Muscle of leg (tissue), 11 donors: ENCODE measurements around the gene USP32. TPM values are rescaled to one million over a fixed set of nuclear protein-coding genes. Genes with fewer than 3 reads are reported as not detected.

Experiments
- DNase-seq: peaks from one replicate; pipeline ENCODE4 v3.0.0; 2013
- H3K27ac ChIP-seq: one replicate; pipeline ENCODE4 v1.5.1; 2013; ENCODE audit warnings: mild to moderate bottlenecking, low read length, control low read depth
- H3K27me3 ChIP-seq: one replicate; pipeline ENCODE4 v1.6.1; 2013; ENCODE audit warnings: low read length; ENCODE audit not compliant: control insufficient read depth, insufficient read depth
- H3K36me3 ChIP-seq: one replicate; pipeline ENCODE4 v1.6.1; 2013; ENCODE audit warnings: low read length; ENCODE audit not compliant: control insufficient read depth, insufficient read depth
- H3K4me1 ChIP-seq: one replicate; pipeline ENCODE4 v1.6.1; 2013; ENCODE audit warnings: low read length; ENCODE audit not compliant: control insufficient read depth, insufficient read depth
- H3K4me3 ChIP-seq: one replicate; pipeline ENCODE4 v1.5.1; 2013; ENCODE audit warnings: low read length, control low read depth
- H3K9me3 ChIP-seq: replicated peaks from 2 replicates; pipeline ENCODE4 v1.6.1; 2013; ENCODE audit warnings: low read depth, low read length; ENCODE audit not compliant: control insufficient read depth
- WGBS: methylation state at CpG from one replicate; pipeline ENCODE4 v1.1.5; 2013; ENCODE audit warnings: missing lambda C conversion rate; ENCODE audit not compliant: insufficient coverage; 5-methylcytosine and 5-hydroxymethylcytosine counted together
- polyA plus RNA-seq, 8 donors: library from polyadenylated mRNA; unstranded; fragments of 120-200 nt; gene quantifications; one replicate each; pipeline versions ENCODE4 v1.2.1 to v1.2.3, GENCODE V29; 2013; ENCODE audit warnings: inconsistent platforms in 1 of 8, low replicate concordance in 1 of 8; ENCODE audit not compliant: insufficient read length in 8 of 8, insufficient read depth in 1 of 8
- total RNA-seq: library from RNA; stranded (reverse); fragments of 120-200 nt; gene quantifications from one replicate; pipeline ENCODE4 v1.2.4, GENCODE V29; 2013

Gene USP32
- total and polyA plus RNA-seq, 9 donors = 16.7 to 26.9 (median 23.2) TPM

- H3K27ac ChIP-seq = no peak overlapping the region
- H3K9me3 ChIP-seq = no peaks in the 10 kb centered on the region
These were observed 88.4 kb downstream of the USP32 start for GRCh38 chr17:60303406-60304099.

GRCh38 chr17:60301649-60302048, 90.3 kb downstream of the USP32 start:
- H3K27ac ChIP-seq = no peak overlapping the region
- WGBS = no CpG with 5 or more reads among the region's 1 CpG
- H3K27me3 ChIP-seq = no peaks in the 10 kb centered on the region
- no peaks in the 10 kb centered on the region for H3K4me1 ChIP-seq
- H3K36me3 ChIP-seq = no peaks in the 10 kb centered on the region
- H3K9me3 ChIP-seq = no peaks in the 10 kb centered on the region
- H3K4me3 ChIP-seq = no peak overlapping the region
- no peak for DNase-seq

More at GRCh38 chr17:60303406-60304099, 88.4 kb downstream of the USP32 start:
- no peaks in the 10 kb centered on the region for H3K36me3 ChIP-seq
- H3K4me1 ChIP-seq = no peaks in the 10 kb centered on the region
- H3K4me3 ChIP-seq = no peak overlapping the region
- H3K27me3 ChIP-seq = no peaks in the 10 kb centered on the region
- no CpG with 5 or more reads among the region's 3 CpGs for WGBS
- DNase-seq = no peak

DNA sequence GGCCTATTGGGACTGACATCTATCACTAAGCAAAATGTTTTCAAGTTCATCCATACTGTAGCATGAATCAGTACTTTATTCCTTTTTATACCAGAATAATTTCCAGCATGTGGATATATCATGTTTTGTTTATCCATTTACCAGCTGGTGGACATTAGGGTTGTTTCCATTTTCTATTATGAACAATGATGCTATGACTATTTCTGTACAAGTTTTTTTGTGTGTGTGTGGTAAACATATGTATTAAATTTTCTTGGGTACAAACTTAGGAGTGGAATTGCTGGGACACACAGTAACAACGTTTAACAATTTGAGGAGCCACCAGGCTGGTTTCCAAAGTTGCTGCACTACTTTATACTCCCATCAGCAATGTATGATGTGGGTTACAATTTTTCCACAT, 91.0 kb downstream of the USP32 start:
- H3K4me3 ChIP-seq = no peak overlapping the region
- DNase-seq = no peak
- H3K4me1 ChIP-seq = no peaks in the 10 kb centered on the region
- no peaks in the 10 kb centered on the region for H3K36me3 ChIP-seq
- H3K9me3 ChIP-seq = no peaks in the 10 kb centered on the region
- no CpG with 5 or more reads among the region's 1 CpG for WGBS
- H3K27me3 ChIP-seq = no peaks in the 10 kb centered on the region
- H3K27ac ChIP-seq = no peak overlapping the region

DNA sequence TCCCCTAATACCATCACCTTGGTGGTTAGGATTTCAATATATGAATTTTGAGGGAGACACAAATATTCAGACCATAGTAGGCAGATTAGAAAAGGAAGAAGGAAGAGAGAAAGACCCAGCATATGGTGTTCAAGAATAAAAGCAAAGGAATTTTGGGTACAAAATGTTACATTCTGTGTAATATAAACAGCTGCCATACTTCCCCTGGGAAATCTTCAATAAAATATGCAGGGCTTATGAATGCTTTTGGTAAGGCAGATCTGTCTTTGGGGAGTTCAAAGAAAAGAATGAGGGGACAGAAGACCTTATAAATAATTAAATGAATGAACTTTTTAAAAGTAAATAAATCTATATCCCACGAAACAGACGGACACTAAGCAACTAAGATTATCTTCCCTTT, 91.9 kb downstream of the USP32 start:
- no CpG with 5 or more reads among the region's 2 CpGs for WGBS
- Histone ChIP-seq H3K27ac (no peak overlapping the region), H3K27me3 (no peaks in the 10 kb centered on the region), H3K36me3 (no peaks in the 10 kb centered on the region), H3K4me3 (no peak overlapping the region), H3K4me1 (no peaks in the 10 kb centered on the region), H3K9me3 (no peaks in the 10 kb centered on the region)
- no peak for DNase-seq

GRCh38 chr17:60297760-60298401, 94.1 kb downstream of the USP32 start:
- no peak overlapping the region for H3K4me3 ChIP-seq
- H3K9me3 ChIP-seq = no peaks in the 10 kb centered on the region
- H3K36me3 ChIP-seq = no peaks in the 10 kb centered on the region
- no peaks in the 10 kb centered on the region for H3K4me1 ChIP-seq
- WGBS = no CpG with 5 or more reads among the region's 4 CpGs
- no peak for DNase-seq
- H3K27me3 ChIP-seq = no peaks in the 10 kb centered on the region
- H3K27ac ChIP-seq = no peak overlapping the region

DNA sequence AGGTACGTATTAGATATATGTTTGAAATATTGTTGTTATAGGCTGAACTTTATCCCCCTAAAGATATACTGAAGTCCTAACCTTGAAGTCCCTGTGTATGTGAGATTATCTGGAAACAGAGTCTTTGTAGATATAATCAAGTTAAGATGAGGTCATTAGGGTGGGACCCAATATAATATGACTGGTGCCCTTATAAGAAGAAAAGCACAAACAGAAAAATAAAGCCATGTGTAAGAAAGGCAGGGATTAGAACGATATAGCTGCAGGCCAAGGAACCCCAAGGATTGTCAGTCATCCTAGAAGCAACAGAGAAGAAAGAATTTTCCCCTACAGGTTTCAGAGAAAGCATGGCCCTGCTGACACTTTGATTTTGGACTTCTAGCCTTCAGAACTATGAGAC, 95.8 kb downstream of the USP32 start:
- WGBS = no CpG with 5 or more reads among the region's 2 CpGs
- Histone ChIP-seq H3K4me1 (no peaks in the 10 kb centered on the region), H3K27ac (no peak overlapping the region), H3K9me3 (no peaks in the 10 kb centered on the region), H3K27me3 (no peaks in the 10 kb centered on the region), H3K4me3 (no peak overlapping the region), H3K36me3 (no peaks in the 10 kb centered on the region)
- no peak for DNase-seq

- Histone ChIP-seq H3K27me3 (no peaks in the 10 kb centered on the region), H3K4me3 (no peak overlapping the region), H3K4me1 (no peaks in the 10 kb centered on the region), H3K27ac (no peak overlapping the region), H3K36me3 (no peaks in the 10 kb centered on the region), H3K9me3 (no peaks in the 10 kb centered on the region)
- DNase-seq = no peak
- 93% methylated on average over 2 of the region's 3 CpGs for whole genome bisulfite sequencing
These were observed 98.2 kb downstream of the USP32 start for GRCh38 chr17:60293580-60294335.

- DNase-seq = no peak
- Histone ChIP-seq H3K4me1 (no peaks in the 10 kb centered on the region), H3K27me3 (no peaks in the 10 kb centered on the region), H3K9me3 (no peaks in the 10 kb centered on the region), H3K4me3 (no peak overlapping the region), H3K27ac (no peak overlapping the region), H3K36me3 (peaks cover 4% of the 10 kb centered on the region)
- 80% methylated on average over 1 of the region's 1 CpG for WGBS
These were observed 99.2 kb downstream of the USP32 start for GRCh38 chr17:60292697-60293096.

- peaks cover 11% of the 10 kb centered on the region for H3K36me3 ChIP-seq
- DNase-seq = no peak
- no peaks in the 10 kb centered on the region for H3K4me1 ChIP-seq
- H3K27me3 ChIP-seq = no peaks in the 10 kb centered on the region
- H3K27ac ChIP-seq = no peak overlapping the region
- 40% methylated on average over 1 of the region's 1 CpG for WGBS
- H3K4me3 ChIP-seq = no peak overlapping the region
- H3K9me3 ChIP-seq = no peaks in the 10 kb centered on the region
These were observed 107.2 kb downstream of the USP32 start for GRCh38 chr17:60284709-60285108.

- no peak overlapping the region for H3K4me3 ChIP-seq
- no peak for DNase-seq
- H3K27ac ChIP-seq = no peak overlapping the region
- no peaks in the 10 kb centered on the region for H3K4me1 ChIP-seq
- WGBS = 100% methylated on average over 1 of the region's 3 CpGs
- no peaks in the 10 kb centered on the region for H3K27me3 ChIP-seq
- H3K9me3 ChIP-seq = no peaks in the 10 kb centered on the region
- H3K36me3 ChIP-seq = peaks cover 11% of the 10 kb centered on the region
These were observed 108.1 kb downstream of the USP32 start for GRCh38 chr17:60283816-60284215.
